Uterus (tissue), 2 donors: ENCODE results near the gene RIMS1.

Experiments
- CTCF ChIP-seq, 4 experiments: fragments of 200-600 bp in 2 of 4; fragments of 450-650 bp in 2 of 4; sonication (generic) in 2 of 4; IDR thresholded peaks; one replicate each; pipeline ENCODE4 v1.5.1; 2016 to 2019; ENCODE audit warnings: antibody characterized with exemption in 4 of 4, mild to moderate bottlenecking in 2 of 4, moderate library complexity in 1 of 4
- POLR2A ChIP-seq, 2 donors: fragments of 450-650 bp; IDR thresholded peaks; one replicate each; pipeline ENCODE4 v1.6.1; 2016; ENCODE audit warnings: antibody characterized with exemption in 2 of 2, mild to moderate bottlenecking in 1 of 2, moderate library complexity in 1 of 2

- TF ChIP-seq CTCF (IDR thresholded peaks at IDR 0.05) (no peak), POLR2A (IDR thresholded peaks at IDR 0.05) (no peak)
Observed at GRCh38 chr6:72421387-72421786, 535.0 kb downstream of the RIMS1 start.
